HuH-7.5 (cell line): ENCODE measurements around the gene COL28A1.
"Not testable (repeated sequence)": the region's sequence is repeated elsewhere in the genome, so short reads cannot be mapped to it uniquely, and the experiment has no call there.

Experiments used
- DNase-seq: peaks from one replicate; pipeline ENCODE4 v3.0.0; 2011; ENCODE audit warnings: low spot score

COL28A1 gene

GRCh38 chr7:7517754-7518153 is 17.9 kb downstream of the COL28A1 start:
- no peak for DNase-seq

GRCh38 chr7:7516662-7517061 is 19.0 kb downstream of the COL28A1 start:
- DNase-seq: no peak

DNA sequence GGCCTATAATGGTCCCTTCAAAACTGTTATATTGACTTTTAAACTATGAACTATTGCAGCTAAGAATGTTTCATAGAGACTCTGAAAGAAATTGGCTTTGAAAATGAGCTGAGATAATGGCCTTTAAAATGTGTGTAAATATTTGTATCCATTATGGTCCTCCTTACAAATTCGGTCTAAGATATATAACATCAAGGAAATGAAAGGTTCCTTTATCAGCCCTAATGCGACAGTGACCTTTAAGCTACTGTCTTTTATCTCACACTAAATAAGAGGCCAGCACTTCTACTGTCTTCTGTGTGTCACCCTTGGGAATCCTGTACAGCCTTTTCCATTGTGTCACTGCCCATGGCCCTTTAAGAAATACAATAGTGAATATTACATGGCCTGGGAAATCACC is 19.5 kb downstream of the COL28A1 start:
- no peak for DNase-seq

GRCh38 chr7:7512861-7513597 is 22.6 kb downstream of the COL28A1 start:
- no peak for DNase-seq

DNA sequence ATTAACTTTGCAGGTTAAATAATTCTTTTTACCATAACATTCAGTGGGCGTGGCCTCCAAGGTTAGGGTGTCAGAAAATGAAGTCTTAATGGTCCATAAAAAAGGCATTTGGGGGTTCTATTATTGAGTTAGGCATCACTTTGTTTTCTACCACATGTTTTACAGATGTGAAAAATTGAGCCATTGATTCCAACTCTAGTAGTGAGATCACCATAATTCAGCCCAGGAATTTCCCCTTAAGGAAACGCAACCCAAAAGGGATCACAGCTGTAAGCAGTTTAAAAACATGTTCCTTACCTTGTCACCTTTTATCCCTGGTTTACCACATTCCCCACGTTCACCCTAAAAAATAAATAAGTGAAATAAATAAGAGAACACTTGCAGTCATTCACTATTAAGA is 24.9 kb downstream of the COL28A1 start:
- DNase-seq: no peak

- DNase-seq: no peak
Observed at GRCh38 chr7:7505915-7506314, 29.8 kb downstream of the COL28A1 start.

DNA sequence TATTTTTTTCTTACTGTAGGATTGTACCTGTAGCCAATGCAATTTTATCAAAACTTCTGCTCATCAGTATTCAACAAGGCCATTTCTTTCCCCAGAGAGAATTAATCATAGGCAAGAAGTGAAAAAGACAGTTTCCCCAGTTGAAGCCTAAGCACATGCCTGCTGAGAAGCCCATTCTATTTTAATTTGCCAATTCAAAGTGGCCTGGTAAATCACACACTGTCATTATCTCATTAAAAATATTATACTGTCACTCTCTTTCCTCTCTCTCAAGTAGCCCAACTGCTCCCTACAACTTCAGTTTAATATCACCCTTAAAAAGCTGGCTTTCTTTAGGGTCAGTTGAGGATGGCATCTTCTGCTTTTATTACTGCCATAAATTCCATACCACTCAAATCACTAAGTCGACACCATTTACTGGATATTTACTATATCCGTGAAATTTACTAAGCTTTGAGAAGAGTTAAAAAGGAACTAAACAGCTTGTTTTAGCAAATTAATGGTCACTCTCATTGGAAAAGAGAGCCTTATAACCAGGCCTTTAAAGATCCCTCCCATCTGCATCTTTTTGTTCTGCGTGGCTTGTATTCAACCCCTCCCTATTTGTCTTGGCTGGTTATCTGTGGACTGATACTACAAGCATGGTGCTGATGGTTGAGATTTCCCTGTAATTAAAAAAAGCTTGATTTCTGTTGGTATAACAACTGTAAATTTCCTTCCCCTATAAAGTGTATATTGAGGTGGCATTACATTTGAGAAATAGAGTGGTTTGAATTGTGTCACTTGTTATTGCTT is 30.6 kb downstream of the COL28A1 start:
- no peak for DNase-seq

- DNase-seq: no peak
Observed at GRCh38 chr7:7499892-7500291, 35.8 kb downstream of the COL28A1 start.

DNA sequence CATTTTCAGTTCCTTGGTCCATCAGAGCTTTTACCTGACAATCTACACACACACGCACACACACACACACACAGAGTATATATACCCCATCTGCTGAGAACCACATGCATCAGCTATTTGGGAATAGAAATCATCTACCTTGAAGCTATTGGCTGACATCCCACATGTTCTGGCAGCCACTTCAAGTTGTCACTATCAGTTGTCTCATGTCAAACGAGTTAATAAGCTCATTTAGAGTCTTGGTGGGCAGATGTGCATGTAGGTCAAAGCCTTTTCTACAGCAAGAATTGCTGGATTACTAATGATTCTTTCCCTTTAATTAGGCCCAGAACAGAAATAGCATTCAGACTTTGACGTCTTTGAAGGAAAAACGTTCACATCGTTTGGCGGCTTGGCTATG is 36.8 kb downstream of the COL28A1 start:
- no peak for DNase-seq

DNA sequence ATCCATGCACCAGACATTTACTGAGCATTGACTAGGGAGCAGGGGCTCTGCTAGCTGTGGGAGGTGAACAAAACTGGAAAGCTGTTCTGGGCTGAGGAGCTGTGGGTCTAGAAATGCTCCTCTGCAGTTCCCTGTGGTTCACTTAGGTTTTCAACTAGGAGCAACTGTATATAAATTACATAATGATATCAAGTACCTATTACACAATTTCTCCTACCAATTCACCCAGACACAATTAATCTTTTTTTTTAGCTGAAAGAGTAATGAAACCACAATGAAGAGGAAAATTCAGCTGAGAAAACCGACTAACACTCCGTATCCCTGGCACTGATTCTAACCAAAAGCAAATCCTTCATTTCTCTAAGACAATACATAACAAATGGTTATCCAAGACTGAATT is 39.4 kb downstream of the COL28A1 start:
- no peak for DNase-seq

DNA sequence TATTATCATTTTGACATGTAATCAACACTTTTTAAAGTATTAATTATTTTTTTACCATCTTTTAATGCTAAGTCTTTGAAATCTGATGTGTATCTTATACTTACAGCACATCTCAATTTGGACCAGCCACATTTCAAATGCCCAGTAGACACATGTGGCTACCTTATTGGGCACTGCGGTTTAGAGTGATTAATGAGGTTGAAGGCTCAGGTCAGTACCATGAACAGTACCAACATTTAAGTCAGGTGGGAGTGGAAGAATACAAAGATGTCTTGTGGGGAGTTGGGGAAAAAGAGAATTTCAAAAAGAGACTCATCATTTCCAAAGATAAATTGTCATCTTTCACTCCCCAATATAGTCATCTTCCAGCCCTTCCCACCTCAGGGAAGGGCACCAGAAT is 40.5 kb downstream of the COL28A1 start:
- DNase-seq: no peak

- no peak for DNase-seq
Observed at GRCh38 chr7:7491044-7491443, 44.6 kb downstream of the COL28A1 start.

DNA sequence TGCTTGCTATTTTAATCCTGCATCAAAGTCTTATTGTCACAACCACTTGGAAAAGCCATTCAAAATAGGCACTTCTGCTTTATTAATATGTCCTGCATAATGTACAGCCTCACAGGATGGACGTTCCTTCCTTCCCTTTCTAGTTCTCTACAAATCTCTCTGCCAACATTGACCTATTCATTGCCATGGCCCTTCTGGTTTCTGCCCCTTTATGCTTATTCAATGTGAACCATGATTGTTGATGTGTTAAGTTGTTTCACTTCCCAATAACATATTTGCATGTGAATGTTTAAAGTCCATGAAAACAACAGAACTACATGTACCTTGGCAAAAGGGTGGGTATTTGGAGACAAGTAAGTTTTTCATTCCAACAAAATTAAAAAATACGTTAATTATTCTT is 45.7 kb downstream of the COL28A1 start:
- DNase-seq: no peak

DNA sequence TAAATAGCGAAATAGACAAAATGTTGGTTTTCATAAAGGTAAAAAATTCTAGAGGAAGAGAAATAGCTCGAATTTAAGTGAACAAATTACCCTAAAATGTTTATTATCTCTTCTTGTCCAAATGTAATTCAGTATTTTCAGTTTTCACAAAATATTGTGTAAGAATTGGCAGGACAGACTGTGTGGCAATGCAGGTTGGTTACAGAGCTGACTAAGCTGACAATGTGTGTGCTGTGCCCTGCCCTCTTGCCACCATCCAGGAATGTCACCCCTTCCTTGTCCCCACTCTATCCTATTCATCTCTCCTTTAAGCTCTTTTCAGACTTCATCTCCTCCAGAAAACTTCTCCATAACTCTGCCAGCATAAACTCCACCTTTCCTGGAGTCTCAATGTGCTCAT is 46.1 kb downstream of the COL28A1 start:
- DNase-seq: no peak

DNA sequence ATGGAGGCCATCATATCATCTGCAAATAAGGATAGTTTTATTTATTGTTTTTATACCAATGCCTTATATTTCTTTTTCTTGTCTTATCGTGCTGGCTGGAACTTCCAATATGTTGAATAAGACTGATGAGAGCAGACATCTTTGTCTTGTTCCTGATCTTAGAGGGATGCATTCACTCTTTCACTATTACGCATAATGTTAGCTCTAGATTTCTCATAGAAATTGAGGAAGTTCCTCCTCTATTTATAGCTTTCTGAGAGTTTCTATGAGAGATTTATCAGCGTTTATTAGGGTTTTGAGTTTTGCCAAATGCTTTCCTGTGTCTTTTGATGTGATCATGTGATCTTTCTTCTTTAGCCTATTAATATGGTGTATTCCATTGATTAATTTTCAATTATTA is 49.3 kb downstream of the COL28A1 start:
- no peak for DNase-seq

DNA sequence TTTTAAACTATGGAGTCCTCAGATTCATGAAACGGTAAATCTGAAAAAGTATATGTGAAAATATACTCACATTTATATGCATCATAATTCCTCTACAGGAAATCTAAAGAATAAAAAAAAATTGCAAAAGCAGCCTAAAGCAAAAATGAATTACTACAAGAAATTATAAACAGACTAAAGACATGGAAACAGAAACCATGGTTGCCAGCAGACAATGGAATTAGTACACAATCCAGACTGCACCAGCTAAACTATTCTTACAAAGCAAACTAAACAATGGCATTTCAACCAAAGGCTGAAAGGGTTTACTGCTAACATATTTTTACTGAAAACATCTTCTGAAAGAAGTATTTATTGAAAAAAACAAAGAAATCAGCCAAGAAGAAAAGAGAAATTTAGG is 51.6 kb downstream of the COL28A1 start:
- no peak for DNase-seq

DNA sequence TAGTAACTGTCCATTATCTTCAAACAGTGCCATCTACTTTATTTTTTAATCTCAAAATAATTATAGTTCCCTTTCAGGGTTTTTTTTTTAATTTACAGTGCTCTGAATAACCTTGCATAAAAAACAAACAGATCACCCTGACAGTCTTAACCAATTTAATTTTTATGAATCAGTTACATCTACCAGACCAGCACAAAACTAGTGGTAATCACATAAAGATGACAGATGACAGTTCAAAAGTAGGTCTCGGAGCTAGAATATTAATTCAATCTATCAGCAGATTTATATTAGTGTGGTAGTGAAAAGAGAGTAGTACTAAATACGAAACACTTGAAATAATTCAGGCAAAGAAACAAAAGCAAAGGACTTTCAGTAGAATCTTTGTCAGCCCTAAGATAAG is 53.9 kb downstream of the COL28A1 start:
- no peak for DNase-seq

GRCh38 chr7:7479275-7479805 is 56.3 kb downstream of the COL28A1 start:
- DNase-seq: no peak

GRCh38 chr7:7478569-7478968 is 57.1 kb downstream of the COL28A1 start:
- no peak for DNase-seq

- not testable (repeated sequence) for DNase-seq
Observed at GRCh38 chr7:7477641-7478040, 58.0 kb downstream of the COL28A1 start.

GRCh38 chr7:7476381-7476780 is 59.3 kb downstream of the COL28A1 start:
- DNase-seq: no peak

- DNase-seq: no peak
Observed at GRCh38 chr7:7475601-7476000, 60.1 kb downstream of the COL28A1 start.

DNA sequence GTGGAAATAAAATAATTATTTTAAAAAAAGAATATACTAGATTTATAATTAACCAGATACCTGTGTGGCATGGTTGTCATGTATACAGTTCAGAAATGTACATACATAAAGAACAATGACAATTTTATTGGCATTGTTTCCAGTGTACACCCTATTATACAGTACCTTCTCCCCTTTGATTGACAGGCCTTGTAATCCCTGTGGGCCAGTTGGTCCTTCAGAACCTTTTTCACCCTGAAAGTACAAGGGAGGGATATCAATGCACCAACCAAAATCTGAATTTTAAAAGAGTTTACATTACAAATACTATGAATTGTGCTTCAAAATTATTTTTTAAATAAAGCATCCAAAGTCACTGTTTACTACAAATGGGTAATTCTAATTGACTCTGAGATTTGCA is 61.2 kb downstream of the COL28A1 start:
- DNase-seq: no peak
